ENCODE results near the gene SORBS2. TPM values are rescaled to one million over a fixed set of nuclear protein-coding genes. Genes with fewer than 3 reads are reported as not detected.

Gene SORBS2
- total and polyA plus RNA-seq, 2 experiments from 2014 or later = 0.32 to 1.5 TPM

- Histone ChIP-seq H3K27ac (no peak overlapping the region), H3K9me2 (ENCODE audit: insufficient read depth) (no peaks in the 10 kb centered on the region), H3K36me3 (ENCODE audit: low read depth) (no peaks in the 10 kb centered on the region), H3K4me2 (ENCODE audit: unreplicated experiment) (no peak overlapping the region), H3K4me1 (ENCODE audit: insufficient read depth) (0 out of 2 replicates have a peak, but pooled peaks cover 5% of the 10 kb centered on the region), H3K4me3 (no peak overlapping the region), H3F3A (ENCODE audit: insufficient read depth) (no peaks in the 10 kb centered on the region), H3K9ac (no peak overlapping the region), H2AFZ (no peak overlapping the region), H3K27me3 (replicated peaks; ENCODE audit: insufficient read depth) (no peaks in the 10 kb centered on the region), H4K20me1 (ENCODE audit: insufficient read depth) (no peaks in the 10 kb centered on the region), H3K9me3 (ENCODE audit: low read depth) (no peaks in the 10 kb centered on the region), H3K79me2 (ENCODE audit: insufficient read depth) (no peaks in the 10 kb centered on the region)
- 57 to 58% methylated on average over 4 of the region's 4 CpGs for WGBS, 2 experiments (ENCODE audit: low coverage in 1 of 2, low lambda C conversion rate in 2 of 2, missing lambda C conversion rate in 2 of 2)
- TF ChIP-seq EZH2phosphoT487 (IDR thresholded peaks at IDR 0.05; ENCODE audit: insufficient read depth, low read depth) (no peak), EZH2 (IDR thresholded peaks at IDR 0.05; ENCODE audit: insufficient read depth, poor library complexity, severe bottlenecking) (no peak)
- DNase-seq = no peak
- in situ Hi-C loops (cut with MboI) = no loop called here
Measured at GRCh38 chr4:185767528-185767927, 44.5 kb downstream of the SORBS2 start.

- Histone ChIP-seq H3K36me3 (ENCODE audit: low read depth) (no peaks in the 10 kb centered on the region), H3K9me3 (ENCODE audit: low read depth) (no peaks in the 10 kb centered on the region), H3K79me2 (ENCODE audit: insufficient read depth) (no peaks in the 10 kb centered on the region), H3K9ac (no peak overlapping the region), H4K20me1 (ENCODE audit: insufficient read depth) (no peaks in the 10 kb centered on the region), H3K4me2 (ENCODE audit: unreplicated experiment) (no peak overlapping the region), H3K9me2 (ENCODE audit: insufficient read depth) (no peaks in the 10 kb centered on the region), H3K4me3 (no peak overlapping the region), H2AFZ (no peak overlapping the region), H3F3A (ENCODE audit: insufficient read depth) (no peaks in the 10 kb centered on the region), H3K27me3 (replicated peaks; ENCODE audit: insufficient read depth) (0 out of 2 replicates have a peak, but pooled peaks cover 10% of the 10 kb centered on the region), H3K4me1 (ENCODE audit: insufficient read depth) (no peaks in the 10 kb centered on the region), H3K27ac (no peak overlapping the region)
- in situ Hi-C loops (cut with MboI) = no loop called here
- peak; percentile 10 for DNase-seq
- no peak for TF ChIP-seq EZH2phosphoT487 (IDR thresholded peaks at IDR 0.05; ENCODE audit: insufficient read depth, low read depth)
- TF ChIP-seq EZH2 (IDR thresholded peaks at IDR 0.05; ENCODE audit: insufficient read depth, poor library complexity, severe bottlenecking) = no peak
Measured at GRCh38 chr4:185764876-185765275, 47.1 kb downstream of the SORBS2 start.

GRCh38 chr4:185761352-185762235 lies 50.4 kb downstream of the SORBS2 start:
- Histone ChIP-seq H2AFZ (no peak overlapping the region), H3K9ac (no peak overlapping the region), H3K9me3 (ENCODE audit: low read depth) (no peaks in the 10 kb centered on the region), H3K79me2 (ENCODE audit: insufficient read depth) (no peaks in the 10 kb centered on the region), H3F3A (ENCODE audit: insufficient read depth) (no peaks in the 10 kb centered on the region), H3K4me2 (ENCODE audit: unreplicated experiment) (no peak overlapping the region), H3K27ac (no peak overlapping the region), H3K4me3 (no peak overlapping the region), H3K36me3 (ENCODE audit: low read depth) (no peaks in the 10 kb centered on the region), H3K27me3 (replicated peaks; ENCODE audit: insufficient read depth) (peaks cover 18% of the 10 kb centered on the region; the same call in 1 of the 2 replicates), H4K20me1 (ENCODE audit: insufficient read depth) (no peaks in the 10 kb centered on the region), H3K9me2 (ENCODE audit: insufficient read depth) (no peaks in the 10 kb centered on the region), H3K4me1 (ENCODE audit: insufficient read depth) (no peaks in the 10 kb centered on the region)
- WGBS, 2 experiments (ENCODE audit: low coverage in 1 of 2, low lambda C conversion rate in 2 of 2, missing lambda C conversion rate in 2 of 2) = 36 to 37% methylated on average over 9 of the region's 9 CpGs
- TF ChIP-seq EZH2phosphoT487 (IDR thresholded peaks at IDR 0.05; ENCODE audit: insufficient read depth, low read depth) (no peak), EZH2 (IDR thresholded peaks at IDR 0.05; ENCODE audit: insufficient read depth, poor library complexity, severe bottlenecking) (no peak)
- in situ Hi-C loops (cut with MboI) = no loop called here
- DNase-seq = peak; percentile 37

- H3K9me3 ChIP-seq (ENCODE audit: low read depth) = no peaks in the 10 kb centered on the region
Measured at GRCh38 chr4:185758807-185759206, 53.2 kb downstream of the SORBS2 start.

More at GRCh38 chr4:185758807-185759206, 53.2 kb downstream of the SORBS2 start:
- no peaks in the 10 kb centered on the region for H3F3A ChIP-seq (ENCODE audit: insufficient read depth)
- WGBS, 2 experiments (ENCODE audit: low coverage in 1 of 2, low lambda C conversion rate in 2 of 2, missing lambda C conversion rate in 2 of 2) = 31 to 38% methylated on average over 2 of the region's 2 CpGs
- no peaks in the 10 kb centered on the region for H3K4me1 ChIP-seq (ENCODE audit: insufficient read depth)
- H3K79me2 ChIP-seq (ENCODE audit: insufficient read depth) = no peaks in the 10 kb centered on the region
- no peak overlapping the region for H2AFZ ChIP-seq
- H3K27ac ChIP-seq = no peak overlapping the region
- no peak for DNase-seq
- no peaks in the 10 kb centered on the region for H3K9me2 ChIP-seq (ENCODE audit: insufficient read depth)
- no peak overlapping the region for H3K4me2 ChIP-seq (ENCODE audit: unreplicated experiment)
- no peaks in the 10 kb centered on the region for H3K36me3 ChIP-seq (ENCODE audit: low read depth)
- H3K27me3 ChIP-seq (replicated peaks; ENCODE audit: insufficient read depth) = peaks cover 18% of the 10 kb centered on the region; the same call in 1 of the 2 replicates
- H3K4me3 ChIP-seq = no peak overlapping the region
- in situ Hi-C loops (cut with MboI) = no loop called here
- H3K9ac ChIP-seq = no peak overlapping the region
- no peaks in the 10 kb centered on the region for H4K20me1 ChIP-seq (ENCODE audit: insufficient read depth)
- TF ChIP-seq EZH2 (IDR thresholded peaks at IDR 0.05; ENCODE audit: insufficient read depth, poor library complexity, severe bottlenecking) (no peak), EZH2phosphoT487 (IDR thresholded peaks at IDR 0.05; ENCODE audit: insufficient read depth, low read depth) (no peak)

Measured in GM23248 (cell line).